Adrenal gland (tissue), 12 donors: ENCODE measurements around the gene HCAR3. TPM values are rescaled to one million over a fixed set of nuclear protein-coding genes. Genes with fewer than 3 reads are reported as not detected.

Experiments
- DNase-seq, 7 donors: peaks; one replicate each; pipeline ENCODE4 v3.0.0-alpha.2; 2019 to 2020
- H3K27ac ChIP-seq, 5 donors: fragments of 200-600 bp; sonication (generic) in 4 of 5; 1 replicate in 3 of 5; 2 replicates in 2 of 5; pipeline versions ENCODE4 v1.5.1 to v1.8.0; 2016 to 2020; ENCODE audit warnings: mild to moderate bottlenecking in 1 of 5
- H3K27me3 ChIP-seq: fragments of 200-600 bp; 2 replicates; pipeline ENCODE4 v1.8.0; 2021
- H3K36me3 ChIP-seq, 2 donors: fragments of 200-600 bp; replicated peaks in 1 of 2; 1 replicate in 1 of 2; 2 replicates in 1 of 2; pipeline versions ENCODE4 v1.5.1 to v1.8.0; 2018 to 2022
- H3K4me1 ChIP-seq, 2 donors: fragments of 200-600 bp; replicated peaks in 1 of 2; 1 replicate in 1 of 2; 2 replicates in 1 of 2; pipeline versions ENCODE4 v1.5.1 to v1.8.0; 2018 to 2021
- H3K4me3 ChIP-seq, 4 donors: fragments of 200-600 bp; sonication (generic) in 3 of 4; one replicate each; pipeline ENCODE4 v1.5.1; 2016 to 2018
- H3K9me3 ChIP-seq, 3 donors: fragments of 200-600 bp; sonication (generic) in 1 of 3; replicated peaks in 1 of 3; 1 replicate in 2 of 3; 2 replicates in 1 of 3; pipeline versions ENCODE4 v1.5.1 to v1.8.0; 2016 to 2021
- POLR2A ChIP-seq, 2 donors: fragments of 450-650 bp; IDR thresholded peaks; one replicate each; pipeline ENCODE4 v1.6.1; 2017; ENCODE audit warnings: antibody characterized with exemption in 2 of 2, mild to moderate bottlenecking in 2 of 2, moderate library complexity in 1 of 2
- WGBS, 4 donors: extraction: QIAGEN DNeasy Blood & Tissue Kit in 2 of 4; methylation state at CpG; one replicate each; pipeline versions ENCODE4 v1.1.5 to v1.1.7; 2013 to 2017; 5-methylcytosine and 5-hydroxymethylcytosine counted together
- intact Hi-C, 2 donors: fragments of 100-400 bp; cut with DNase I; formaldehyde crosslinking; loops; one replicate each; pipeline versions ENCODE4 v1.14.1 to v1.15.0; 2022 to 2023
- polyA plus RNA-seq, 3 donors: library from polyadenylated mRNA; stranded (reverse); fragments of 200-250 nt in 2 of 3; fragments of 350-450 nt in 1 of 3; fragmentation: Illumina TruSeq in 1 of 3; extraction: RNeasy Lipid Tissue Mini Kit (QIAGEN cat#74804) in 1 of 3; gene quantifications; one replicate each; pipeline ENCODE4 v1.2.3, GENCODE V29; 2013 to 2014
- total RNA-seq, 9 donors: library from RNA; depleted of rRNA in 4 of 9; stranded (reverse); fragments of >200 nt in 4 of 9; fragments of 120-200 nt in 1 of 9; fragmentation: NEBNext Ultra II Directional in 1 of 9; extraction: Animal tissue kit (Norgen Biotek cat#: 25700) in 1 of 9; gene quantifications; one replicate each; pipeline versions ENCODE4 v1.1.0 to v1.2.4, GENCODE V29; 2013 to 2023
- TF ChIP-seq, protein P1 (sequence below), 6 experiments: fragments of 450-650 bp in 4 of 6; fragments of 200-600 bp in 2 of 6; sonication (generic) in 1 of 6; IDR thresholded peaks; 1 replicate in 5 of 6; 2 replicates in 1 of 6; pipeline versions ENCODE4 v1.5.1 to v1.8.0; 2016 to 2021; ENCODE audit warnings: antibody characterized with exemption in 6 of 6, mild to moderate bottlenecking in 2 of 6, moderate library complexity in 1 of 6
- donor health status: healthy with polysubstance abuse.
- donor health status: Bipolar disorder and iron deficiency.
- donor health status: DM: yes; HTN: yes; CAD: no.
- donor health status: DM: no; HTN: no; CAD: no.
- donor health status: DM: no; HTN: no; CAD: no.
- donor health status: DM: yes; HTN: yes; CAD: no.

Gene HCAR3
- total and polyA plus RNA-seq, 12 donors: 0.11 to 0.47 (median 0.20) TPM; not detected in 8

- Histone ChIP-seq H3K27me3 (no peaks in the 10 kb centered on the region), H3K4me3 (no peak overlapping the region), H3K36me3 (no peaks in the 10 kb centered on the region), H3K4me1 (no peaks in the 10 kb centered on the region), H3K27ac (no peak overlapping the region), H3K9me3 (no peaks in the 10 kb centered on the region)
- TF ChIP-seq POLR2A (IDR thresholded peaks at IDR 0.05): no peak
- TF ChIP-seq, protein P1, sequence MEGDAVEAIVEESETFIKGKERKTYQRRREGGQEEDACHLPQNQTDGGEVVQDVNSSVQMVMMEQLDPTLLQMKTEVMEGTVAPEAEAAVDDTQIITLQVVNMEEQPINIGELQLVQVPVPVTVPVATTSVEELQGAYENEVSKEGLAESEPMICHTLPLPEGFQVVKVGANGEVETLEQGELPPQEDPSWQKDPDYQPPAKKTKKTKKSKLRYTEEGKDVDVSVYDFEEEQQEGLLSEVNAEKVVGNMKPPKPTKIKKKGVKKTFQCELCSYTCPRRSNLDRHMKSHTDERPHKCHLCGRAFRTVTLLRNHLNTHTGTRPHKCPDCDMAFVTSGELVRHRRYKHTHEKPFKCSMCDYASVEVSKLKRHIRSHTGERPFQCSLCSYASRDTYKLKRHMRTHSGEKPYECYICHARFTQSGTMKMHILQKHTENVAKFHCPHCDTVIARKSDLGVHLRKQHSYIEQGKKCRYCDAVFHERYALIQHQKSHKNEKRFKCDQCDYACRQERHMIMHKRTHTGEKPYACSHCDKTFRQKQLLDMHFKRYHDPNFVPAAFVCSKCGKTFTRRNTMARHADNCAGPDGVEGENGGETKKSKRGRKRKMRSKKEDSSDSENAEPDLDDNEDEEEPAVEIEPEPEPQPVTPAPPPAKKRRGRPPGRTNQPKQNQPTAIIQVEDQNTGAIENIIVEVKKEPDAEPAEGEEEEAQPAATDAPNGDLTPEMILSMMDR (IDR thresholded peaks at IDR 0.05): no peak
- no peak for DNase-seq
- intact Hi-C loops: no loop called here
- WGBS, 4 donors: 90 to 98% (median 92%) methylated on average over 3 of the region's 3 CpGs
These were observed 28.3 kb downstream of the HCAR3 start for GRCh38 chr12:122688291-122688690.

- Histone ChIP-seq H3K36me3 (no peaks in the 10 kb centered on the region), H3K9me3 (no peaks in the 10 kb centered on the region), H3K27me3 (no peaks in the 10 kb centered on the region), H3K4me3 (no peak overlapping the region), H3K27ac (no peak overlapping the region), H3K4me1 (no peaks in the 10 kb centered on the region)
- TF ChIP-seq, protein P1 (IDR thresholded peaks at IDR 0.05): no peak
- TF ChIP-seq POLR2A (IDR thresholded peaks at IDR 0.05): no peak
- intact Hi-C loops: no loop called here
- DNase-seq: no peak
- whole genome bisulfite sequencing, 4 donors: 58 to 72% (median 65%) methylated on average over 5 of the region's 5 CpGs
These were observed 29.5 kb downstream of the HCAR3 start for GRCh38 chr12:122687086-122687485.

DNA sequence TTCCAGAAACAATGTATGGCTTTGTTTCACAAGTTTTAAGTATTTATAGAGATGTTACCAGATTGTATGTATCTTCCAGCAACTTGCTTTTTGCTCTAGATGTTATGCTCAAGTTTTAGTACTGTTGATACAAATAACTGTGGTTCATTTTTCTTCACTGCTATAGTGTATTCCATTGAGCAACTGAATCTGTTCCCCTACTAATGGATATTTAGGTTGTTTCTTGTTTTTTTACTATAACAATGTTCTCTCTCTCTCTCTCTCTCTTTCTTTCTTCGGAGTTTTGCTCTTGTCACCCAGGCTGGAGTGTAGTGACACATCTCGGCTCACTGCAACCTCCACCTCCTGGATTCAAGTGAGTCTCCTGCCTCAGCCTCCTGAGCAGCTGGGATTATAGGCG, 30.1 kb downstream of the HCAR3 start:
- Histone ChIP-seq H3K9me3 (no peaks in the 10 kb centered on the region), H3K27ac (no peak overlapping the region), H3K27me3 (no peaks in the 10 kb centered on the region), H3K36me3 (no peaks in the 10 kb centered on the region), H3K4me3 (no peak overlapping the region), H3K4me1 (no peaks in the 10 kb centered on the region)
- DNase-seq: no peak
- no peak for TF ChIP-seq POLR2A (IDR thresholded peaks at IDR 0.05)
- TF ChIP-seq, protein P1 (IDR thresholded peaks at IDR 0.05): no peak
- WGBS, 4 donors: 84 to 94% (median 91%) methylated on average over 3 of the region's 3 CpGs
- intact Hi-C loops: no loop called here

DNA sequence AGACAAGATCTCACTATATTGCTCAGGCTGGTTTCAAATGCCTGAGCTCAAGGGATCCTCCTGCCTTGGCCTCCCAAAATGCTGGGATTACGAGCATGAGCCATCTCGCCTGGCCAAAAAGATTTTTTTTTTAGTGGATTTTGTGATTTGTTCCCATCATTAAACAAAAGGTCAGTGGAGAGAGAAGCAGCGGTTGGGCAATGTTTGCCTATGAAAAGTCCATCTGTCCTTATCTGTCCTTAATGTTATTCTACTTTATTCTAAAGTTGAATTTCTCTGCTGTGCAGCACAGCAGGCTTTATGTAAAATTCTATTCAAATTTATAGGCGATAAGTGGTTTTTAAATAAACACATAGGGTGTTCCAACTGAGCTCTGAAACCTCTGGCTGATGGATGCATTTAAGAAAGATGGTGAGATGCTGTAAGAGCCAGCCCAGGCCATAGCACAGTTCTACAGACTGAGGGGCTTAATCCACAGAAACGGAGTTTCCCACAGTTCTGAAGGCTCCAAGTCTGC, 32.3 kb downstream of the HCAR3 start:
- TF ChIP-seq, protein P1 (IDR thresholded peaks at IDR 0.05): no peak
- no peak for TF ChIP-seq POLR2A (IDR thresholded peaks at IDR 0.05)
- H3K27ac ChIP-seq: no peak overlapping the region
- DNase-seq: no peak
- H3K4me1 ChIP-seq: no peaks in the 10 kb centered on the region
- H3K36me3 ChIP-seq: no peaks in the 10 kb centered on the region
- intact Hi-C loops: no loop called here
- no peak overlapping the region for H3K4me3 ChIP-seq
- WGBS, 4 donors: 71 to 82% (median 74%) methylated on average over 5 of the region's 5 CpGs
- H3K9me3 ChIP-seq: no peaks in the 10 kb centered on the region
- H3K27me3 ChIP-seq: no peaks in the 10 kb centered on the region
